DOHH2 (cell line): ENCODE results near the gene TYRO3.
A peak's percentile ranks its signal among the peaks of the same experiment; 100 is the strongest.

Source experiments
- H3F3A ChIP-seq: fragments of 200-600 bp; sonication (generic), shearing (Covaris generic); 2 replicates; pipeline ENCODE4 v1.6.0; 2016; ENCODE audit warnings: antibody characterized with exemption, mild to moderate bottlenecking; ENCODE audit not compliant: control insufficient read depth, insufficient read depth
- H3K27ac ChIP-seq: fragments of 200-600 bp; sonication (generic); 2 replicates; pipeline ENCODE4 v1.5.1; 2014; ENCODE audit warnings: low read depth, mild to moderate bottlenecking, low read length, moderate library complexity
- H3K27me3 ChIP-seq: fragments of 200-600 bp; sonication (generic); 2 replicates; pipeline ENCODE4 v1.6.1; 2014; ENCODE audit warnings: mild to moderate bottlenecking, low read length, mixed read lengths; ENCODE audit not compliant: control insufficient read depth
- H3K36me3 ChIP-seq: fragments of 200-600 bp; sonication (generic); 2 replicates; pipeline ENCODE4 v1.6.1; 2014; ENCODE audit warnings: mild to moderate bottlenecking, low read length, moderate library complexity, mixed read lengths; ENCODE audit not compliant: control insufficient read depth
- H3K4me1 ChIP-seq: fragments of 200-600 bp; sonication (generic); 2 replicates; pipeline ENCODE4 v1.6.1; 2014; ENCODE audit warnings: mild to moderate bottlenecking, low read length, mixed read lengths; ENCODE audit not compliant: control insufficient read depth
- H3K4me2 ChIP-seq: fragments of 200-600 bp; sonication (generic); 2 replicates; pipeline ENCODE4 v1.6.0; 2014; ENCODE audit warnings: mild to moderate bottlenecking, low read length, moderate library complexity
- H3K4me3 ChIP-seq: fragments of 200-600 bp; sonication (generic); 2 replicates; pipeline ENCODE4 v1.5.1; 2014; ENCODE audit warnings: mild to moderate bottlenecking, low read length, mixed read lengths
- H3K79me2 ChIP-seq: fragments of 200-600 bp; sonication (generic); 2 replicates; pipeline ENCODE4 v1.6.1; 2014; ENCODE audit warnings: mild to moderate bottlenecking, low read length, mixed read lengths; ENCODE audit not compliant: control insufficient read depth
- H3K9me2 ChIP-seq: fragments of 200-600 bp; sonication (generic); replicated peaks from 2 replicates; pipeline ENCODE4 v1.6.1; 2014; ENCODE audit warnings: mild to moderate bottlenecking, low read length, mixed read lengths; ENCODE audit not compliant: control insufficient read depth
- H3K9me3 ChIP-seq: fragments of 200-600 bp; sonication (generic); 2 replicates; pipeline ENCODE4 v1.6.1; 2014; ENCODE audit warnings: antibody characterized with exemption, low read length, mixed read lengths; ENCODE audit not compliant: control insufficient read depth, insufficient read depth
- H4K20me1 ChIP-seq: fragments of 200-600 bp; sonication (generic); 2 replicates; pipeline ENCODE4 v1.6.0; 2014; ENCODE audit warnings: low read depth, mild to moderate bottlenecking, antibody characterized with exemption, low read length, moderate library complexity; ENCODE audit not compliant: control insufficient read depth, insufficient read depth
- EZH2phosphoT487 ChIP-seq: fragments of 200-600 bp; sonication (generic); IDR thresholded peaks from 2 replicates; pipeline ENCODE4 v1.6.1; 2017; ENCODE audit warnings: borderline replicate concordance, mild to moderate bottlenecking, antibody characterized with exemption, low read length, moderate library complexity, mixed read lengths
- TF ChIP-seq, protein P1 (sequence below): fragments of 200-600 bp; sonication (generic); IDR thresholded peaks from one replicate; pipeline ENCODE4 v1.5.1; 2014; ENCODE audit warnings: antibody characterized with exemption, mild to moderate bottlenecking, low read depth, low read length; ENCODE audit not compliant: poor library complexity, severe bottlenecking

The TYRO3 gene

GRCh38 chr15:41554343-41554742 is 4.7 kb upstream of the TYRO3 start:
- Histone ChIP-seq H3K9me3 (no peaks in the 10 kb centered on the region), H3K4me2 (no peak overlapping the region), H3K27ac (no peak overlapping the region), H3K4me1 (peaks cover 45% of the 10 kb centered on the region), H3K9me2 (no peaks in the 10 kb centered on the region), H3K36me3 (no peaks in the 10 kb centered on the region), H4K20me1 (no peaks in the 10 kb centered on the region), H3F3A (peaks cover 22% of the 10 kb centered on the region), H3K79me2 (no peaks in the 10 kb centered on the region), H3K27me3 (peaks cover 8% of the 10 kb centered on the region), H3K4me3 (no peak overlapping the region)
- TF ChIP-seq, protein P1, sequence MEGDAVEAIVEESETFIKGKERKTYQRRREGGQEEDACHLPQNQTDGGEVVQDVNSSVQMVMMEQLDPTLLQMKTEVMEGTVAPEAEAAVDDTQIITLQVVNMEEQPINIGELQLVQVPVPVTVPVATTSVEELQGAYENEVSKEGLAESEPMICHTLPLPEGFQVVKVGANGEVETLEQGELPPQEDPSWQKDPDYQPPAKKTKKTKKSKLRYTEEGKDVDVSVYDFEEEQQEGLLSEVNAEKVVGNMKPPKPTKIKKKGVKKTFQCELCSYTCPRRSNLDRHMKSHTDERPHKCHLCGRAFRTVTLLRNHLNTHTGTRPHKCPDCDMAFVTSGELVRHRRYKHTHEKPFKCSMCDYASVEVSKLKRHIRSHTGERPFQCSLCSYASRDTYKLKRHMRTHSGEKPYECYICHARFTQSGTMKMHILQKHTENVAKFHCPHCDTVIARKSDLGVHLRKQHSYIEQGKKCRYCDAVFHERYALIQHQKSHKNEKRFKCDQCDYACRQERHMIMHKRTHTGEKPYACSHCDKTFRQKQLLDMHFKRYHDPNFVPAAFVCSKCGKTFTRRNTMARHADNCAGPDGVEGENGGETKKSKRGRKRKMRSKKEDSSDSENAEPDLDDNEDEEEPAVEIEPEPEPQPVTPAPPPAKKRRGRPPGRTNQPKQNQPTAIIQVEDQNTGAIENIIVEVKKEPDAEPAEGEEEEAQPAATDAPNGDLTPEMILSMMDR: no peak
- no peak for TF ChIP-seq EZH2phosphoT487

DNA sequence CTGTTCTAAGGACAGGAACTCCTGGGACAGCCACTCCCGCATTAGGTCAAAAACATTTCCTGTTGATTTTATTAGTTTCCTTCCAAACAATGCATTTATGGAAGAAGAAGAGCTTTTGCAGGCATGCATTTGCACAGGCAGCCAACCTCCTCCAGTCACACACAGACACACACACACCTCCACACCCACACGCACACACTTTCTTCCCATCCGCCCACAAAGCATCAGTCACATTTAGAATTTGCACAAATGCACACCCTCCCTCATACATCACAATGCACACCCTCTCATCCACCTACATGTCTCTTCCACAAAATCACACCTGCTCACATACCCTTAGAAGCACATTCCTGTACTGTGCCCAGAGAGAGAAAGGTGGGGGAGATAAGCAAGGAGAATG is 4.1 kb upstream of the TYRO3 start:
- no peaks in the 10 kb centered on the region for H3K9me2 ChIP-seq
- H3K4me1 ChIP-seq: peaks cover 49% of the 10 kb centered on the region
- no peak overlapping the region for H3K4me2 ChIP-seq
- no peak overlapping the region for H3K4me3 ChIP-seq
- H3K36me3 ChIP-seq: no peaks in the 10 kb centered on the region
- H3K27ac ChIP-seq: no peak overlapping the region
- H3K27me3 ChIP-seq: peaks cover 14% of the 10 kb centered on the region
- TF ChIP-seq, protein P1: no peak
- TF ChIP-seq EZH2phosphoT487: no peak
- no peaks in the 10 kb centered on the region for H3K9me3 ChIP-seq
- H4K20me1 ChIP-seq: no peaks in the 10 kb centered on the region
- H3K79me2 ChIP-seq: no peaks in the 10 kb centered on the region
- H3F3A ChIP-seq: peaks cover 22% of the 10 kb centered on the region

GRCh38 chr15:41556677-41557076 is 2.3 kb upstream of the TYRO3 start:
- no peaks in the 10 kb centered on the region for H3K9me2 ChIP-seq
- no peaks in the 10 kb centered on the region for H3K9me3 ChIP-seq
- no peaks in the 10 kb centered on the region for H3K79me2 ChIP-seq
- H3K36me3 ChIP-seq: no peaks in the 10 kb centered on the region
- H3K4me1 ChIP-seq: peaks cover 49% of the 10 kb centered on the region
- no peaks in the 10 kb centered on the region for H4K20me1 ChIP-seq
- H3K27me3 ChIP-seq: peaks cover 26% of the 10 kb centered on the region
- H3K27ac ChIP-seq: peak overlapping the region; percentile 34; the same call in 1 of the 2 replicates
- no peak for TF ChIP-seq EZH2phosphoT487
- TF ChIP-seq, protein P1: no peak
- H3K4me2 ChIP-seq: peak overlapping the region; percentile 61
- H3K4me3 ChIP-seq: peak overlapping the region; percentile 48
- peaks cover 22% of the 10 kb centered on the region for H3F3A ChIP-seq
